Left renal cortex interstitium (tissue), 4 donors: Measurements from ENCODE around the gene MORN5. TPM values are rescaled to one million over a fixed set of nuclear protein-coding genes. Genes with fewer than 3 reads are reported as not detected.

Experiments used
- DNase-seq, 4 donors: peaks; one replicate each; pipeline ENCODE4 v3.0.0-alpha.2; 2013; ENCODE audit warnings: low read depth in 4 of 4, low spot score in 2 of 4, missing footprints in 1 of 4
- polyA plus RNA-seq, 4 donors: library from polyadenylated mRNA; unstranded; fragments of 120-200 nt; gene quantifications; one replicate each; pipeline ENCODE4 v1.2.1, GENCODE V29; 2013; ENCODE audit not compliant: insufficient read length in 4 of 4

MORN5 gene
- polyA plus RNA-seq, 4 donors = 2.3 to 2.6 (median 2.3) TPM

DNA sequence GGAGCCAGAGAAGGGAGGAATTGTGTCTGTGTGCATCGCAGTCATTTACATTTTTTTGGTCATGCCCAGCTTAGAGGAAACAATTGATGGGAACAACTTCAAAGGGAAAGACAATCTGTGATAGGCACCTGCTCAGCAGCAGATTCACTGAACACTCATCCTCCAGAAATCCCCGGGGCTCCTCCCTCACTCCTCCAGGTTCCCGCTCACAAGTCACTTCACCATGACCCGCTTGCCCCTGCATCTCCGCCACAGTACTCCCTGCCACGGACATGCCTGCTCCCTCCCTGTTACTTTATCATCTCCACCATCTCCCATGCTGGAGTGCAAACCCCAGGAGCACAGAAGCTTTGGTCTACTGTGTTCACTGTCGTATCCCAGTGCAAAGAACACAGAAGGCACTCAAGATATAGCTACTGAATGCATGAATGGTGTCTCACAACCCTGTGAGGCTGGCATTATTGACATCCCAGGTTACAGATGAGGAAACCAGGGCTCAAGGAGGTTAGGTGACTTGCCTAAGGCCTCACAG lies 52.8 kb downstream of the MORN5 start:
- DNase-seq = no peak

DNA sequence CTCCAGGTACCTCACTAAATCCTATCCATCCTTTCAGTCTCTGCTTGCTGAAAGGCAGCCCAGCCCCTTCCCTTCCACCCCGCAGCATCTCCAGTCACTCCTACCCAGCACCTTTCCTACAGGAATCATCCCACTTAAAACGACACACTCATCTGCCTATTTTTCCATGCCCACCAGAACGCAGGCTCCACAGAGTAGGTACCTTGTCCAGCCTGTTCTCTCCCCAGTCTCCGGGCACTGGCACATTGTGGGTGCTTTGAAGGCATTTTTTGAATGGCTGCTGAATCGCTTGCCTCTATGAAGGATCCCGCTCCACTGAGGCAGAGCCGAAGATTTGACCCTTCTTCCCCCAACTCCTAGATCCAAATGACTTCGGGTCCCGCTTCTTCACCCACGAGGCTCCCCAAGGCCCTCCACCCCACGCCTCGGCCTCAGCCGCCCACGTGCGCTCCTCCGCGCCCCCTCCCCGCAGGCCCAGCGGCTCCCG lies 53.4 kb downstream of the MORN5 start:
- no peak for DNase-seq

DNA sequence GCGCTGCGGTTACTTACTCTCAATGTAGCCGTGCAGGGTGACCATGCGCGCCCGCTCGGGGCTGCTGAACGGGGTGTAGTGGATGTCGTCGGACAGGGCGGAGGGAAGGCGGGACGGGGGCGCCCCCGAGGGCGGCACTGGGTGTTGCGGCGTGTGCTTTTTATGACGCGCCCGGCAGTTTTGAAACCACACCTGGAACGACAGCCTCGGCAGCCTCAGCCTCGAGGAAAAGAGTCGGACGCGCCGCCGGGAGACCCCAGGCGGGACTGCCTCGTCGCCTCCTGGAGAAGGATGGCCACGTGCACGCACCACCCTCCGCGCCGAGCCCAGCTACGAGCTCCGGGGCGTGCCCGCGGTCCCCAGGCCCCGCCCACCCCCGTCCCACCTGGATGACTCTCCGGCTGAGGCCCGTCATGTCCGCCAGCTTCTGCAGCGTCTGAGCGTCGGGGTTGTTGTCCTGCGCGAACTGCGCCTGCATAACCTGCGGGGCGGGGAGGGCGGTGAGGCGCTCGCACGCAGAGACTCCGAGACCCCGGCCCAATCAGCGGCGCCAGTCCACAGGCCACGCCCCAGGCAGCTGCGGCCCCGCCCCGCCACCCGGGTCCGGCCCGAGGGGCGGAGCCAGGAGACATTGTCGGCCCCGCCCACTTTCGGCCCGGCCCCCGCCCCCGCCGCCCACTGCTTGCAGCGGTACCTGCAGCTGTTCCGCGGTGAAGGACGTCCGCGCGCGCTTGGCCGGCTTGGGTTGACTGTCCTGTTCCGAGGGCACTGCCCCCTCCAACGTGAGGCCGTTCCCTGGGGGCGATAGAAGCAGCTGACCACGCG lies 54.1 kb downstream of the MORN5 start:
- DNase-seq = no peak

DNA sequence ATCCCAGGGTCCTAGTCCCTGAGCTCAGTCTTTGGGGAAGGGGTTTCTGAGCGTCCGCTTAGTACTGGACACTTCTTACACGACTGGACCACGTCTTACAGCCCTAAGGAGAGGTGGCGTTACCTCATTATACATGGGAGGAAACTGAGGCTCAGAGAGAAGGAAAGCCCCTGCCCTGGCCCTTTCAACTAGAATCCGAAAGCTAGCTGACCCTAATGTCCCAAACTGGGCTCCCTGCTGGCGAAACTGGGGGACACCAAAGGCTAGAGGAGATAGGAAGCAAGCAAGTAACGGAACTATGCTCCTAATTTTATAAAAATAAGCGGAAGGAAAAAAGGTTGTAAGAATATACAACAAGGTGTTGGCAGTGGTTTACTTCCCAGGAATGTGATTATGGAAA lies 54.8 kb downstream of the MORN5 start:
- DNase-seq = no peak

DNA sequence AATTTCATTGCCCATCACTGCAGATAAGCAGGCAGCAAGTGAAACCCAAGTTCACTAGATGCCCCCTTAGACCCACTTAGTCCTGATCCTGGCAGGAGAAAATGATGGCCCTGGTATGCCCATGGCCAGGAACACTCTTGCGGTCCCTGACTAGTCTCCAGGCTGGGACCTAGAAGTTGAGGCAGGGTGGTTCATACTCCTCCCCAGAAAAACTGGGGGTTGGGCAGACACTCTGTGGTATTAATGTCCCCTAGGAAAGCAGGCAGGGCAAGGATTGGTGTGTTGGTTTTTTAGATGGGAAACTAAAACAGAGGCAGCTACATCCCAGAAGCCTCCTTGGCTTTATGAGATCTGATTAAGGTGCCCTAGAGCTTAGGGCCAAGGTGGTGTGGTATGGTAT lies 56.0 kb downstream of the MORN5 start:
- no peak for DNase-seq

DNA sequence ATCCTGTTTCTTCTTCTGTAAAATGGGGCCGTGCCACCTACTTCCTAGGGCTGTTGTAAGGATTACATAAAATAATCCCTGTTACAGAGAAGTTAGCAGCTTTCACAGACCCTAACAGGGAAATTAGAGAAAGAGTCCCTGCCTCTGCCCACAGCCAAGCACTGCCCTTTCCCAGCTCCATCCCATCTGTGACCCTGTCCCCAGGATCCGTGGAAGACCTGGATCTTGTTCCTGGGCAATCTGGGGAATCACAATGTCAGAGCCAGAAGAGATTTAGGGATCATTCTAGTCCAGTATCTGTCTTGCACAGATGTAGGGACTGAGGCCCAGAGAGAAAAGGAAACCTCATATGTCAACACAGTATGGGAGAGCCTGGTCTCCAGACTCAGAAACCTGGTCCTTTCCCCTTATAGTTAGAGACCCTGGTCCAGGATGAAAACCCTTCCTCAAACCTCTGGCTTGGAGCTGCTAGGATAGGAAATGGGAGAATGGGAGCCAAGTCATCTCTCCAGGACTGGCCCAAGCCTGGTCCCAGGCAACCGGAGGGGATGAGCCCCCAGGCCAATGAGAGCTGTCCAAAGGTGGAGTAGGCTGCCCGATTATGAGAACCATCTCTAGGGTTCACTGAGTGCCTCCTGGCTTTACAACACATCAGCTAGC lies 56.6 kb downstream of the MORN5 start:
- DNase-seq = no peak

DNA sequence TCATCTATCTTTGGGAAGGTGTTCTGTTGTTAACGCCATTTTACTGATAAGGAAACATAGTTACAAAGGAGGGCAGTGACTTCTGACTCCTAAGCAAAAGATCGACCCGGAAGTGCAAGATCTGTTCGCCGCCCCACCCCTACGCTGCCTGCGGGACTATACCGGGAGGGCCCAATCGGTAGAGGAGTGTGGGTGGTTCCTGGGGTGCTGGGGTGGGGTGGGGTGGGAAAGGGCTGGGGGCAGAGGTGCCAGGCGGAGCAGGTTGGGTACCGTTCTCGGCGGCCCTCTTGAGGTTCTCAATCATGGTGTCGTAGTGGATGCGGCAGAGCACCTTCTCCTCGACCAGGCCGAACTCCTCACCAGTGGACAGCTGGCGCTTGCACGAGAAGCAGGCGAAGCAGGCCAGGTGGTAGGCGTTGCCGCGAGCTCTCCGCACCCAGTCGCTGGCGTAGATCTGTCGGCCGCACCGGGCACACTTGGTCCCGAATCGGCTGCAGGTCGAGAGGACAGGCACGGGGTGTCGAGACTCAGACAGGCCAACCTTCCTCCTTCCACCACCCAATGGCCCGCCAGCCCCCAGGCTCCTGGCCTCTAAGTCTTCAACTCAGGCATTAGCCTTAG lies 57.2 kb downstream of the MORN5 start:
- no peak for DNase-seq

DNA sequence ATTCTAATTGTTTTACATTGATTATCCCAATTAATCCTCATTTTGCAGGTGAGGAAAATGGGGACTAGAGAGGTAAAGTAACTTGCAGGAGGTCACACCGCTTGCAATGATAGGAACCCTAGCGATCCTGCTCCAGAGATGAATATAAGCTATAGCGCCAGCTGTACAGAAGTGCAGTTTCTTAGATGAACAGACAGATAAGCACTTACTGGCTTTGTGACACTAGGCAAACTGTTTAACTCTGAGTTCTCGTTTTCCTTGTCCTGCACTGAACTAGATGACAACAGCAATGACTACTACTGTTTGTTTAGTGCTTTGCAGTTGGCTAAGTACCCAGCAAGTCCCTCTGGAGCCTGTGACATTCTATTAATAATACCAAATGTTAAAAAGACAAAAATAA lies 57.9 kb downstream of the MORN5 start:
- no peak for DNase-seq

DNA sequence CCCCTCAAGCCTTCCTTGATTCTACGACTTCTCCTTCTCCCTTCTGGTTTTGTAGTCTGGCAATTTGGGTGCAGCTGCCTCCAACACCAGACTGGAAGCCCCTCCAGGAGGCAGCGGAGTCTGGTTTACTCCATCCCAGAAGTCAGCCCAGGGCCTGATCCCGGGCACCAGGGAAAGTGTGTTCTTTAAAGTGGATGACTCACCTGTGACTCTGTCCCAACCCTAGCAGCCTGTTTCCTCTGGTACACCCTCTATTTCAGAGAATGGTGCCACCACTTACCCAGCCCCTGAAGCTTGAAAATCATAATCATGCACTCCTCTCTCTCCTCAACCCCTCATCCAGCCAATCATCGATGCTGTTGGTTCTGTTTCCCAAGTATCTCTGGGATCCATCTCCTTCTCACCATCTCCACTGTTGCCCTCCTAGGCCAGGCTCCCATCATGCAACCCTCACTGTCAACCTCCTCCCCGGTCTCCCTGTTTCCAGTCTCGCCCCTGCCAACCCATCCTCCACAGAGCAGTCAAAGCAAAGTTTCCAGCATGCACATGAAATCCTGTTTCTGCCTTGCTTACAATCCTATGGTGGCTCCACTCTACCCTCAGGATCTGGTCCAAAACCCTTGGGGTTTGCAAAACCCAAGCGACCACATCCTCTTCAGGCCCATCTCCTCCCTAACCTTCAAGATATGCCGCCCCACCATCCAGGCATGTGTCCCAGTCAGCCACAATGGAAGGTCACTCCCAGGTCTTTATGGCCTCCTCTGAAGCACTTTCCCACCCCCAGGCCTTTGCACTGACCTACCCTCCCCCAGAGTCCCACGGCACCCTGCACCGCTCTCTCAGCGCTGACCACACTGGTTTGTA lies 58.6 kb downstream of the MORN5 start:
- DNase-seq = no peak

DNA sequence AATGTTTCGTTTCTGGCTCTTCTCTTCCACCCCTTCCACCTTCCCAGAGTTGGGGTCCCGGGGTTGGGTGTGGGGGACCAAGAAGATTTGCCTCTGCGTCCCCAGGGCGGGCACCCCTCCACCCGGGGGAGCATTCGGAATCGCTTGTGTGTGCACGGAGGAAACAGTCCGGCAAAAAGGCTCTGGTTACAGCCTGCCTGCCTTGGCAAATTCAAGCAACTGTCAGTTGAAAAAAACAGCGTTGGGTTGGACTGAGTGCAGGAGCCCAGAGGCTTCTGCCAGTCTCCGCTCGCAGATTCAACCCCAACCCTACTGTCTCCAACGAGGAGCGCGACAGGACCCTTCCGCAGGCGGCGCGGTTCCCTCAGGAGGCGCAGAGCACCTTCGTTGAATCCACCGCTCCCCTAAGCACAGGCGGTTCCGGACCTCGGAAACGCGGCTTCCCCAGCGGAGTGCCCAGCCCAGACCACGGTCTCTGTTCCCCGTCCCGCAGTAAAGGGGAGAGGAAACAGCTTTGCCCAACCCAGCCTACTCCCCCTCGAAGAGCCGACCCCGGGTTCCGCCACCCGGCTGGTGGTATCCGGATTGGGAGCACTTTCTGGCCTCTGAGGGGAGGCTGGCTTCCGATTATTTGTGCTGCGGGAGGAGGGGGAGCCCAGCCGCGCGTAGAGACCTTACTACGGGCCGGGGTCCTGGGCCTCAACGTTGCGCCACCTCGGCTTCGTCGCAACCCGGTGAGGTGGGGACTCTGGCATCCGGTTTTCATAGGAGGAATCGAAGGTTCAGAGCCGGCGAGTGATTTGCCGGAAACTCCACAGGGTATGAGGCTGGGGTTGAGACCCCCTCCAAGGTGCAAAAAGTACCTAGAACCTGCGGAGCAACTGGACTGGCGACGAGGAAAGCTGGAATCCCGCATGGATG lies 59.5 kb downstream of the MORN5 start:
- DNase-seq = no peak

DNA sequence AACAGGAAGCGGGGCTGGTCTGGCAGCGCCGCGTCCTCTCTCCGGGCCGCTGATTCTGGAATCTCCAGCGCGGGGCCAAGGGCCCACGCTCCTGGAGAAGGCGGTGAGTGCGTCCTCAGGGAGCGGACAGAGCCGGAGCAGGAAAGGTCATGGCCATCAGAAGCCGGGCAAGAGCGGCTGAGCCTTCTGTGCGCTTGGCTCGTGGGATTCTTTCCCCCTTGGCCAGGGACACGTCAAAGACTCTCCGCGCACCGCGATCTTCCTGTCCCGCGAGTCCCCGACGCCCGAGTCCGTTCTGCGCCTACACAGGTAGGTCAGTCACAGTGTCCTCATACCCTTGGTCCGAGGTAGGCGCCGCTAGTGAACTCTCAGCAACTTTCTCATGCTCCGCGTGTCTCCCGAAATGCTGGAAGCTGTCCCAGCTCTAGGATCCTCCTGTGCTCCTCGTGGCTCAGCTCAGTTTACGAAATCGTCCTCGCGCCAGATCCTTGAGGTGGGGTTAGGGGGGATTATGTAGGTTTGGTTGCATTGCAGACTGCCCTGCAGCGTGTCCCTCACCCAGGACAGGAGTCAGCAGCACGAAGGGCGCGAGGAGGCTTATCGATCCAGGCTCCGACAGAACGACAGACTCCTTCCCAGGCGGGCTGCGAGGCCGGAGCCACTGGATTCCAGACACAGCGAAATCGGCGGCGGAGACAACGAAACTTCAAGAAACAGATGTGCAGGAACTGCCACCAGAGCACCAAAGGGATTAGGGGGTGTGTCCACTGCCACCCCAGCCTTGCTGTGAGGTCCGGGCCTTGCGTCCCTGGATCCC lies 60.4 kb downstream of the MORN5 start:
- DNase-seq = no peak

DNA sequence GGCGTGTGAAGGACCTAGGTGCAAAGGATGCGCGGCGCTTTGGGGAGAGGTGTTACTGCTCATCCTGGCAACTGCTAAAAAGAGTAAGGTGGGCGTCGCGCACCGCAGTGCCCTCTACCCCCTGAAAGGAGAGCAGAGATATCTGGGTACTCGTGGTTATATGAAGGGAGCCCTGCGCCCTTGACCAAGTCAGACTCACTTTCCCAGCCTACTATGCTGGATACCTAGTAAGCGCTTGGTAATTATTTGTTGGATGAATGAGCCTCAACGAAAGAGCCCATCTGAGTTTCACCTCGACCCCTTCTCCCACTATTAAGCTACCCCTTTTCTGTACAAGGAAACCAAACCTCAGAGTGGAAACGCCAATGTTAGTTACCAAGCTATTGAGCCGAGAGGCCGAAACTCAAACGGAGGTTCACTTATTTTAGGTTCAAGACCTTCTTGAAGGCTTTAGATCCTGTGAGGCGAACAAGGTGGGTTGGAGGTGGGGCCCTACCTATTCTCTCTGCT lies 61.0 kb downstream of the MORN5 start:
- no peak for DNase-seq

DNA sequence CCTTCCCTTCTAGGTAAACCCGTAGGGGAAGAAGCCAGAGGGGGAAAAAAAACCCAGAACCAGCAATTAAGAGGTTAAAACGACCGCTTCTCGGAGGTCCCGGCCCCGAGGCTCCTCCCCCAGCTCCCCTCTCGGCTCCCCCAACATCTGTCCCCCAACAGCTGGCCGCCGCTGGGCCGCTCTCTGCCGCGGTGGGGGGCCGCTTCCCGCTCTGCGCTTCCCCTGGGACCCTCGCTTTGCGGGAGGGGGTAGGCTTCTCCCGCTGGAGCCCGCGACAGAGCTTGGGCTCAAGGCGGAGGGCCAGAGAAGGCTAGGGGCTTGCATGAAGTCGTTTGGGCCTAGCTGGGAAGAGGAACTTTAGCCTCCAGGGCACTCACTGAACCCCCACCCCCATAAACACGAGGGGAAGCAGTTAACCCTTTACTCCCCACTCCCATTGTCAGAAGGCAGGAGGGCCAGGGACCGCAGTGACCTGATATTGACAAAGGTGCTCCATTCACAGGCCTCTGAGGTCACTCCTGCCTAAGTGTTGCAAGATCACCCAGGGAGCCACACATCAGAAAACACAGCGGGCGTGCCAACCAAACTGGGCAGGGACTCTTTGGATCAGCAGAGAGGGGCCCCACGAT lies 61.6 kb downstream of the MORN5 start:
- no peak for DNase-seq

DNA sequence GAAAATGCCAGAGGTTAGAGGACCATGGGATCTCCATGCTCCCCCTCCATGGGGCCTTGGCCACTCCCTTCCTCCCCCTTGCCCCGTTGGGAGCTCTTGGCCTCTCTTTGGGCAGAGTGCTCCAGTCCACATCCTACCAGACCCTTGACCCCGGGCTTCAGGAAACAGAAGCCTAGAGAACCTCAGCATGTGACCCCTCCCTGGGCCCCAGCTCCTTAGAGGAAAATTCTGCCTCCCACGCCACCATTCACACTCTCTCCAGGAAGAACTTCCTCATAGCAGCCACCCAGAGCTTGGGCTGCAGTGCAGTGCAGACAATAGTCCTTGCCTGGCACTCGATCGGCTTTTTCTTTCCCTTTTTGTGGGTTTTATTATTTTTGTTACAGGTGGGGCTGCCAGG lies 63.1 kb downstream of the MORN5 start:
- no peak for DNase-seq

DNA sequence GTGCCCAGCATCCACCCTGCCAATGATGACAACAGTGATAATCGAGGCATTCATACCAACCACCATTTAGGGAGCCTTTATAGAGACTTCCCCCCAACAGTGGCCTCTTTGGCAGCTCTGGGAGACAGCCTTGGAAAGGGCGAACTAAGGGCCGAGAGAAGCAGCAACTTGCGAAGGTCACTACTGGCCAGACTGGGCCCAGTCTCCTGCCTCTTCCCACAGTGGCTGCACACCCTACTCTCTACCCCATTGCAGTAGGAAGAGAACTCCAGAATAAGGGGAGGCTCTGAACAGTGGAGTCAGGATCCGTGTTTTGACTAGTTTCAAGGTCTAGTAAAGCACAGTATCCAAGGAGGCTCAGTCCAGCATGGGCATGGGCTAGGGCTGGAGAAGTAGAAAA lies 63.7 kb downstream of the MORN5 start:
- no peak for DNase-seq

DNA sequence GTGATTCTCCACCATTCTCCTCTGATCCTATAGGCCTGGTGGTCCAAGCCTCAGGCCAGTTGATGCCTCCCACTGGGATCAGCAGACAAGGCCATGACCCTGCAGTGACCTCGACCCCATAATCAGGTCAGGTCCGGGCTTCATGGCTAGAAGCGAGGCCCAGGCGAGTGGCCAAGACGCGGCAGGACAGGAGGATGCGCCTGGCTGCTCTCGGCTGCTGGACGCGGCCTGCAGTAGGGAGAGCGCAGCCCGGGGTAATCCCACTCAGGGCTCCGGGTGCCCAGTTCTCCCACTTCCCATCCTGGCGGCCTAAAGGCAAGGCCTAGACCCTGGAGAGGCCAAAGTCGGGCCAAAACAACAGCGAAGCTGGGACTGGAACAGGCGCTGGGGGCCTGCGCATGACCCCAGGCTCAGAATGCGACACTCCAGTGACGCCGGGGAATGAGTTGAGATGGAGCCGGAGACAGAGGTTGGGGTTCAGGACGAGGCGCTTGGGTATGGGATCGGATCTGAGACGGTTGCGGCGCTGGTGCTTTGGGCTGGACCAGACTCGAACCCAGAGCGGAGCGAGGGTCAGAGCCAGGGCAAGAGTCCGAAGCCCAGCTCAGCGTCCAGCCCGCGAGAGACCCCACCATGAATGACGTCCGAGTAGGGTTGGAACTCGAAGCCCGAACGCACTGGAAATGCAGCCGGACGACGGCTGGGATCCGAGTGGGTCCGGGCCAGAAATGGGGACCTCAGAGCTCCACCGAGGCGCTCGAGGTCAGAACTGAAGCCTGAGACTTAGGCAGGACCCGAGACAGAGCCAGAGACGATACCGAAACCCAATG lies 65.8 kb downstream of the MORN5 start:
- no peak for DNase-seq

DNA sequence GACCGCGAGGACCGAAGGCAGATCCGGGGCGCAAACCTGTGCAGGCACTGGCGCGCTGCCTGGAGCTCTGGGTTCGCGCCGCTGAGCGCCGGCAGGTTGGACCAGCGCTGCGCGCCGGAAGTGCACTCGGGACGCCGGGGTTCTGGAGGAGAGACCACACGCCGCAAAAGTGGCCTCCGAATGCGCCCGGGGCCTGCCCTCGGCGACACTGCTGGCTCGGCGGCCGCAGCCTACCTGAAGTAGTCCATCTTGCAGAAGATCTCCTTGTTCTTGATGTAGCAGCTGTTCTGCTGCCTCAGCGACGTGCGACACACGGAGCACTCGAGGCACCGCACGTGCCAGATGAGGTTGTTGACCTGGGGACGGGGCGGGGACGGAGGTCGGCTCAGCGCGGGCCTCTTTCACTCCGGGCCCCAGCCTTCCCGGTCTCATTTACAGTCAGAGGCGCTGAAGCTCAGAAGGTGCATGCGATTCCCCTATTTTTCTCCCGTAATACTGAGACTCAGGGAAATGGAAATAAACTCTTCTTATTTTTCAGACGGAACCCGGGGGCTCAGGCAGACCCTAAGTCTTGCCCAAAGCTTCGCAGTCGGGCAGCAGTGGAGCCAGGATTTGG lies 66.5 kb downstream of the MORN5 start:
- no peak for DNase-seq
